IMR-90 (cell line): ENCODE measurements around the gene ATIC. TPM values are rescaled to one million over a fixed set of nuclear protein-coding genes. Genes with fewer than 3 reads are reported as not detected.
A peak's percentile ranks its signal among the peaks of the same experiment; 100 is the strongest.

Experiments used
- ATAC-seq: fragments of 200-7000 bp; cut with Tn5 transposase; 2 replicates; pipeline ENCODE4 v1.9.1; 2020; ENCODE audit warnings: low read depth, mild to moderate bottlenecking, moderate library complexity
- BruUV-seq: library from RNA; stranded (reverse); fragments of 400-500 nt; replicated peaks from 2 replicates; lab custom pipeline; 2021; lab: Mats Ljungman, UMichigan
- CTCF ChIA-PET: fragments of 300-600 bp; formaldehyde crosslinking; extraction: SDS; loops from one replicate; lab custom pipeline; 2021; ENCODE audit warnings: antibody characterized with exemption; lab: Yijun Ruan, JAX
- POLR2A ChIA-PET: fragments of 300-600 bp; sonication (Branson Sonifier 250); formaldehyde crosslinking; loops from one replicate; lab custom pipeline; 2022; ENCODE audit warnings: antibody characterized with exemption; ENCODE audit not compliant: unreplicated experiment; lab: Charles Lee
- DNase-seq: peaks from one replicate; pipeline ENCODE4 v3.0.0; 2013
- H2AFZ ChIP-seq: replicated peaks from 2 replicates; pipeline ENCODE3; 2013; ENCODE audit warnings: low read length, mild to moderate bottlenecking; ENCODE audit not compliant: poor library complexity
- H2AK5ac ChIP-seq: 2 replicates; pipeline ENCODE4 v1.6.1; 2013; ENCODE audit warnings: low read depth, low read length, inconsistent platforms
- H2AK9ac ChIP-seq: replicated peaks from 2 replicates; pipeline ENCODE3; 2013; ENCODE audit warnings: mild to moderate bottlenecking, low read depth, low read length, moderate library complexity; ENCODE audit not compliant: poor library complexity
- H2BK120ac ChIP-seq: 2 replicates; pipeline ENCODE4 v1.6.1; 2013; ENCODE audit warnings: low read depth, low read length, inconsistent platforms
- H2BK15ac ChIP-seq: 3 replicates; pipeline ENCODE4 v1.6.1; 2013; ENCODE audit warnings: low read depth, low read length, inconsistent platforms
- H2BK20ac ChIP-seq: 2 replicates; pipeline ENCODE4 v1.6.1; 2013; ENCODE audit warnings: low read depth, mild to moderate bottlenecking, inconsistent platforms, low read length, moderate library complexity
- H2BK5ac ChIP-seq: 2 replicates; pipeline ENCODE4 v1.6.1; 2013; ENCODE audit warnings: mild to moderate bottlenecking, low read depth, low read length, inconsistent platforms; ENCODE audit not compliant: poor library complexity, severe bottlenecking
- H3K14ac ChIP-seq: replicated peaks from 2 replicates; pipeline ENCODE4 v1.6.1; 2013; ENCODE audit warnings: low read depth, low read length, inconsistent platforms
- H3K18ac ChIP-seq: 2 replicates; pipeline ENCODE4 v1.6.1; 2013; ENCODE audit warnings: low read depth, low read length, control low read depth
- H3K23ac ChIP-seq: 2 replicates; pipeline ENCODE4 v1.6.1; 2013; ENCODE audit warnings: low read depth, low read length, inconsistent platforms
- H3K27ac ChIP-seq: 2 replicates; pipeline ENCODE4 v1.5.1; 2013; ENCODE audit warnings: mild to moderate bottlenecking, control low read depth, low read length; ENCODE audit not compliant: insufficient read depth
- H3K27me3 ChIP-seq: 2 replicates; pipeline ENCODE4 v1.6.1; 2013; ENCODE audit warnings: low read length; ENCODE audit not compliant: control insufficient read depth, insufficient read depth
- H3K36me3 ChIP-seq: 2 replicates; pipeline ENCODE4 v1.6.1; 2013; ENCODE audit warnings: low read length, mixed read lengths; ENCODE audit not compliant: control insufficient read depth, insufficient read depth
- H3K4ac ChIP-seq: 2 replicates; pipeline ENCODE4 v1.6.1; 2013; ENCODE audit warnings: low read depth, low read length, inconsistent platforms
- H3K4me1 ChIP-seq: 2 replicates; pipeline ENCODE4 v1.6.1; 2013; ENCODE audit warnings: low read length, mixed read lengths; ENCODE audit not compliant: control insufficient read depth, insufficient read depth
- H3K4me2 ChIP-seq: 2 replicates; pipeline ENCODE4 v1.6.1; 2013; ENCODE audit warnings: low read depth, mild to moderate bottlenecking, control low read depth, low read length, moderate library complexity
- H3K4me3 ChIP-seq: 2 replicates; pipeline ENCODE4 v1.5.1; 2013; ENCODE audit warnings: low read depth, mild to moderate bottlenecking, control low read depth, low read length, moderate library complexity; ENCODE audit not compliant: insufficient read depth
- H3K56ac ChIP-seq: 2 replicates; pipeline ENCODE4 v1.6.1; 2013; ENCODE audit warnings: low read length, inconsistent platforms; ENCODE audit not compliant: insufficient read depth; ENCODE audit errors: extremely low read depth
- H3K79me1 ChIP-seq, 2 experiments: 2 replicates each; pipeline ENCODE4 v1.6.1; 2013; ENCODE audit warnings: low read length in 2 of 2, inconsistent platforms in 1 of 2, low read depth in 1 of 2
- H3K9ac ChIP-seq: 2 replicates; pipeline ENCODE4 v1.6.1; 2013; ENCODE audit warnings: low read depth, low read length, control low read depth
- H3K9me1 ChIP-seq: 2 replicates; pipeline ENCODE4 v1.6.1; 2013; ENCODE audit warnings: low read length, inconsistent platforms; ENCODE audit not compliant: insufficient read depth
- H3K9me3 ChIP-seq: 2 replicates; pipeline ENCODE4 v1.6.1; 2013; ENCODE audit warnings: low read length; ENCODE audit not compliant: control insufficient read depth, insufficient read depth
- H4K20me1 ChIP-seq: 2 replicates; pipeline ENCODE4 v1.6.1; 2013; ENCODE audit warnings: low read length, inconsistent platforms; ENCODE audit not compliant: insufficient read depth
- H4K5ac ChIP-seq: 2 replicates; pipeline ENCODE4 v1.6.1; 2013; ENCODE audit warnings: mild to moderate bottlenecking, low read depth, low read length, control low read depth
- H4K8ac ChIP-seq, 2 experiments: 2 replicates each; pipeline ENCODE4 v1.6.1; 2013; ENCODE audit warnings: low read depth in 2 of 2, low read length in 2 of 2, control low read depth in 1 of 2, inconsistent platforms in 1 of 2
- H4K91ac ChIP-seq: 2 replicates; pipeline ENCODE4 v1.6.1; 2013; ENCODE audit warnings: low read depth, low read length, inconsistent platforms; ENCODE audit not compliant: insufficient read depth
- BHLHE40 ChIP-seq: fragments of 150-350 bp; IDR thresholded peaks from 2 replicates; pipeline ENCODE4 v1.6.1; 2016; ENCODE audit warnings: mild to moderate bottlenecking, low read depth, low read length
- CEBPB ChIP-seq: IDR thresholded peaks from 2 replicates; pipeline ENCODE4 v1.6.1; 2012; ENCODE audit warnings: low read depth, low read length, improper control_type of control experiment
- USF2 ChIP-seq: fragments of 150-350 bp; IDR thresholded peaks from 2 replicates; pipeline ENCODE4 v1.6.1; 2017; ENCODE audit warnings: mild to moderate bottlenecking, antibody characterized with exemption, low read length, low read depth
- WGBS, 2 experiments: methylation state at CpG; one replicate each; pipeline versions ENCODE4 v1.1.5 to v1.1.7; 2013; ENCODE audit warnings: missing lambda C conversion rate in 2 of 2; ENCODE audit not compliant: insufficient read length in 1 of 2; ENCODE audit errors: extremely low coverage in 2 of 2; 5-methylcytosine and 5-hydroxymethylcytosine counted together
- dilution Hi-C: fragments of 300-500 bp; cut with HindIII; formaldehyde crosslinking; loops from one replicate; pipeline ENCODE4 v1.14.3; 2018; ENCODE audit warnings: low sequenced_read_pairs; ENCODE audit not compliant: unreplicated experiment
- in situ Hi-C: fragments of 300-500 bp; cut with MboI; formaldehyde crosslinking; loops from 3 replicates; pipeline ENCODE4 v1.14.3; 2019; ENCODE audit warnings: low sequenced_read_pairs, inconsistent platforms, mixed read lengths
- intact Hi-C: fragments of 100-400 bp; cut with micrococcal nuclease; formaldehyde crosslinking; loops from 2 replicates; pipeline ENCODE4 v1.10.0; 2022
- polyA plus RNA-seq, 3 experiments: library from polyadenylated mRNA; depleted of rRNA; stranded (reverse); fragments of >200 nt; gene quantifications; 2 replicates each; pipeline ENCODE4 v1.2.3, GENCODE V29; 2012; ENCODE audit warnings: low replicate concordance in 1 of 3
- total RNA-seq: library from RNA; depleted of rRNA; stranded (reverse); fragments of >200 nt; gene quantifications from 2 replicates; pipeline ENCODE4 v1.2.3, GENCODE V29; 2012

Gene ATIC
- total and polyA plus RNA-seq, 2 of the 4 experiments (the other 2 are of a cell fraction), result 30.5 to 101 TPM

DNA sequence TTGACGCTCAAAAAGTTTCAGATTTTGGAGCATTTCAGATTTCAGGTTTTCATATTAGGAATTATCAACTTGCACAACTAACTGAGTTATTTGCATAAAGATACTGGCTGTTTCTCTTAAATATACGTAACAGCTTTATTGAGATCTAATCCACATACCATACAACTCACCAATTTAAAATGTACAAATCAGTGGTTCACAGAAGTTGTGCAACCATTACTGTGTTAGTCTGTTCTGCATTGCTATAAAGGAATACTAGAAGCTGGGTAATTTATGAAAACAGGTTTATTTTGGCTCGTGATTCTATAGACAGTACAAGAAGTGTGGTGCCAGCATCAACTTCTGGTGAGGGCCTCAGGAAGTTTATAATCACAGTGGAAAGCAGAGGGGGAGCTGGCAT lies 8.2 kb downstream of the ATIC start:
- Histone ChIP-seq H3K9ac (no peak overlapping the region), H2BK15ac (no peak overlapping the region), H2AK5ac (no peak overlapping the region), H4K91ac (no peak overlapping the region), H3K18ac (no peak overlapping the region), H2BK5ac (no peak overlapping the region), H3K9me1 (no peaks in the 10 kb centered on the region), H3K79me1 (peaks cover 14 to 20% of the 10 kb centered on the region in 2 experiments), H2AK9ac (no peak overlapping the region), H3K9me3 (no peaks in the 10 kb centered on the region), H4K20me1 (no peaks in the 10 kb centered on the region), H3K4me3 (no peak overlapping the region), H4K8ac (no peak overlapping the region), H3K4ac (no peak overlapping the region), H3K14ac (no peak overlapping the region), H3K56ac (no peak overlapping the region), H3K23ac (no peak overlapping the region), H2BK120ac (no peak overlapping the region), H4K5ac (no peak overlapping the region), H3K4me2 (no peak overlapping the region), H2AFZ (no peak overlapping the region), H3K27ac (no peak overlapping the region), H3K4me1 (no peaks in the 10 kb centered on the region; the same call in 1 of the 2 replicates), H3K27me3 (no peaks in the 10 kb centered on the region), H2BK20ac (no peak overlapping the region), H3K36me3 (peaks cover 30% of the 10 kb centered on the region)
- intact Hi-C loops (no loop called here), in situ Hi-C loops (no loop called here), dilution Hi-C loops (no loop called here)
- no peak for TF ChIP-seq USF2
- no peak for TF ChIP-seq BHLHE40
- TF ChIP-seq CEBPB, result peak; percentile 60
- BruUV-seq, result no TSS peak
- 93% methylated on average over 2 of the region's 3 CpGs; no CpG with 5 or more reads in 1 of the 2 experiments for WGBS, 2 experiments
- POLR2A ChIA-PET, result no interaction called here
- CTCF ChIA-PET, result no interaction called here
- no peak for DNase-seq
- no peak; the same call in 1 of the 2 replicates for ATAC-seq
